GM20000 (cell line): ENCODE data around the gene COX14.

ENCODE experiments used
- DNase-seq: peaks from one replicate; pipeline ENCODE4 v3.0.0; 2012; ENCODE audit warnings: low spot score
- TF ChIP-seq, protein P1 (sequence below): IDR thresholded peaks from 2 replicates; pipeline ENCODE4 v1.5.1; 2012; ENCODE audit warnings: mild to moderate bottlenecking, control low read depth; ENCODE audit errors: extremely low read depth, missing control alignments

The COX14 gene

DNA sequence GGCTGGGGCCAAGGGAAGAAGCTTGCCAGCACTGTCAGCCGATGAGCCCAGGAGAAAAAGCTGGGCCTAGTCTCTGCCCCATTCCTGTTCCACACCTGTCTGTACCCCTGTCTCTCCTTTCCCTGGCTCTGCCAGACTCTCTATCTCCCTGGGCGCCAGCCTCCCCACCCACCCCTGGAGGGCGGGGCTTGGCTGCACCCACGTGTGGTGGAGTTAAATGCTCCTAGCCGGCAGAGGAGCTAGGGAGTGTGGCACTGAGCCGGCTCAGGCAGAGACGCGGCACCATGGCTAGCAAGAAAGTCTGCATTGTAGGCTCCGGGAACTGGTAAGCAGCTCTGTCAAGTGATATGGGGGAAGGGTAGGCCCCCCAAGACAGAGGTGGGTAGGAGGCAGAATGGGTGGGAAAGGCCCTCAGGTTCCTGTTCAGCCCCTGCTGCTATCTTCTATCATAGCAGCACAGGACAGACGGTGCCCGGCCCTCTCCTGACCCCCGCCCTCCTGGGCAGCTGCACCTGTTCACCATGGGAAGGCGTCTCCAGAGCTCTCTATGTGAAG is 8.2 kb upstream of the COX14 start, which contains the start of gene GPD1:
GPD1 (plus strand) TSS at position 242 of the 555 bp plus-strand sequence; CDS start at position 285, 43 bp downstream.
- TF ChIP-seq, protein P1, sequence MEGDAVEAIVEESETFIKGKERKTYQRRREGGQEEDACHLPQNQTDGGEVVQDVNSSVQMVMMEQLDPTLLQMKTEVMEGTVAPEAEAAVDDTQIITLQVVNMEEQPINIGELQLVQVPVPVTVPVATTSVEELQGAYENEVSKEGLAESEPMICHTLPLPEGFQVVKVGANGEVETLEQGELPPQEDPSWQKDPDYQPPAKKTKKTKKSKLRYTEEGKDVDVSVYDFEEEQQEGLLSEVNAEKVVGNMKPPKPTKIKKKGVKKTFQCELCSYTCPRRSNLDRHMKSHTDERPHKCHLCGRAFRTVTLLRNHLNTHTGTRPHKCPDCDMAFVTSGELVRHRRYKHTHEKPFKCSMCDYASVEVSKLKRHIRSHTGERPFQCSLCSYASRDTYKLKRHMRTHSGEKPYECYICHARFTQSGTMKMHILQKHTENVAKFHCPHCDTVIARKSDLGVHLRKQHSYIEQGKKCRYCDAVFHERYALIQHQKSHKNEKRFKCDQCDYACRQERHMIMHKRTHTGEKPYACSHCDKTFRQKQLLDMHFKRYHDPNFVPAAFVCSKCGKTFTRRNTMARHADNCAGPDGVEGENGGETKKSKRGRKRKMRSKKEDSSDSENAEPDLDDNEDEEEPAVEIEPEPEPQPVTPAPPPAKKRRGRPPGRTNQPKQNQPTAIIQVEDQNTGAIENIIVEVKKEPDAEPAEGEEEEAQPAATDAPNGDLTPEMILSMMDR, result no peak
- DNase-seq, result no peak

DNA sequence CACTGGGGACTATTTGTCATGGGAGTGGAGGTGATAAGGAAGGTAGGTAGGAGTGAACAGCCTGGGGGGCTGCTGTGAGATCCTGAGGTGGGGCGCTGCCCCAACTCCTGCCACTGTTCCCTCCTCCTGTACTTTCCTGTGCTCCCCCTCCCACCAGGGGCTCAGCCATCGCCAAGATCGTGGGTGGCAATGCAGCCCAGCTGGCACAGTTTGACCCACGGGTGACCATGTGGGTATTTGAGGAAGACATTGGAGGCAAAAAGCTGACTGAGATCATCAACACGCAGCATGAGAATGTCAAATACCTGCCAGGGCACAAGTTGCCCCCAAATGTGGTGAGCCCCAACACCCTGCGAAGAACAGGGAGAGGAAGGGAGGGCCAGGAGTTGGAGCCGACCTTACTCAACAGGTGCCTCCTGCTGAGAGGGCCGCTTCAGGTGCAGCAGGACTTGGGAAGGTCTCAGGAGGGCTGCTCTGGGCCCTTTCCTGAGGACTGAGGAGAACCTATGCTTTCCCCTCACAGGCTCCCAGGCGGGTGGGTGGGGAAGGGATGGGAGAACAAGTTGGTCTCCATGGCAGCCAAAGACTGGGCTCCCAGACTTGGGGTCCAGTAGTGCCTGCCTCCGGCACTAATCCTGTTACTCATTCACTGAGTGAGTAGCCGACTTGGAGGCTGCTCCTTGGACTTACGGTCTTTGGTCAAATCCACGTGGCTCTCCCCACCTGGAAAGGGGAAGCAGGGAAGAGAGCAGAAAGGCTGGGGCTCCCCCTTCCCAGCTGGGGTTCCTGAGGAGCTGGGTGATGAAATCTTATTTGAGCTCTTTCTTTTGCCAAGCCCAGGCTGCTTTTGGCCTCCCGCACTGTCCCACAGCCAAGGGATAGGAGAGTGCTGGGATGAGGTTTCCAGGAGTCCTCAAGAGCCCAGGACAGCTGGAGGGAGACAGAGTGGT is 7.3 kb upstream of the COX14 start:
- TF ChIP-seq, protein P1, result no peak
- DNase-seq, result no peak

DNA sequence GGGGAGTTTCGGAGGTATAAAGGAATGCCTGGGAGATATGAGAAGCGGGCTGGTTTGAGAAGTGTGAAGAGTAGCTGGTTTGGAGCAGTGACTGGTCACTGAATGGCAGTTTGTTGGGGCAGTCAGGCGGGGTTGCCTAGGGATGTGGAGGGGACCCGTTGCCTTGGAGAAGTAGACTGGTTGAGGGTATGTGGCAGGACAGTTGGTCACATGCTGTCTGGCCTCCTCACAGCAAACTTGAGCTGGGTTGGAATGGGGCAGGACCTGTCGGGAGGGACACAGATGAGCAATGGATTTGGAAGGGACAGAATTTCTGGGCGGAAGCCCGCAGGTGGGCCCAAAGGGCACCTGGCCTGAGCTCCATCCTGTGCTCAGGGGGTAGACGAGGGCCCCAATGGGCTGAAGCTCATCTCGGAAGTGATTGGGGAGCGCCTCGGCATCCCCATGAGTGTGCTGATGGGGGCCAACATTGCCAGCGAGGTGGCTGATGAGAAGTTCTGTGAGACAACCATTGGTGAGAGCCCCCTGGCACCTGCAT is 6.1 kb upstream of the COX14 start:
- DNase-seq, result no peak
- TF ChIP-seq, protein P1, result no peak

DNA sequence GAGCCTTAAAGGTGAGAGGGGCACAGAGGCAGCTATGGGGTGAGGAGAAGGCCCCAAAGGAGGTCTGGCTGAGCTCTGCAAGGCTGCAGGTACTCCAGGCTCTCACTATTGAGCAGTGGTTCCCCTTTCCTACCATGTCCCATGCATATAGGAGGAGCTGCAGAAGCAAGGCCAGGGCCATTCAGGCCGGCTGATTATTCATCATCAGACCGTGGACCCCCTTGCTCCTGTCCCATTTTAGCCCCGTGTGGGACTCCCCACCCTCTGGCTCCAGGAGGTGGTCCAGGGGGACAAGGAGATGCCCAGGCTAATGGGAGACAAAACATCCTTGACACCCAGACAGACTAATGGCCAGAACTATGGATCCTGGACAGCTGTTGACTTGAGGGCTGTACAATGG is 5.1 kb upstream of the COX14 start:
- TF ChIP-seq, protein P1, result no peak
- no peak for DNase-seq

DNA sequence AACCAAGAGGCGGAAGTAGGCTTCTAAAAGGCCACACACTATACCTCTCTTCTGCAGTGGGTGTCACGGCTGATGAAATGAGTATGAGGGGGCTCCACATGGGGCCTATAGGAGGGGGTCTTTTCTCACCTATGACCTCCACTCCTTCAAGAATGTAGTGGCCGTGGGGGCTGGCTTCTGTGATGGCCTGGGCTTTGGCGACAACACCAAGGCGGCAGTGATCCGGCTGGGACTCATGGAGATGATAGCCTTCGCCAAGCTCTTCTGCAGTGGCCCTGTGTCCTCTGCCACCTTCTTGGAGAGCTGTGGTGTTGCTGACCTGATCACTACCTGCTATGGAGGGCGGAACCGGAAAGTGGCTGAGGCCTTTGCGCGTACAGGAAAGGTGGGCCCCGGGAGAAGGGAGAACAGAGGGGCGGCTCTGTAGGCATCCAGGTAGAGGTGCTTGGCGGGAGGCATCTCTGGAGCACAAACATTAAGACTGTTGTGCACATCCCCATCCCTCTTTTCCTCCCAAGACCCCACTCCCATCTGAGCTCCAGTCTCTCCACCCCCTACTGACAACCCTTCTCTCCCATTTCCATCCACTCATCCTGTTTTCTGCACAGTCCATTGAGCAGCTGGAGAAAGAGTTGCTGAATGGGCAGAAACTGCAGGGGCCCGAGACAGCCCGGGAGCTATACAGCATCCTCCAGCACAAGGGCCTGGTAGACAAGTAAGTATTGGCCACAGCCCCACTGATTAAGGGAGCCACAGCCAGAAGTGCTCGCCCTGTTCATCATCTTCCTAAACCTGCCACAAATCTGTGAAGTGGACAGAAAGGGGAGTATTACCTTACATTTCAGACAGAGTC is 4.4 kb upstream of the COX14 start:
- TF ChIP-seq, protein P1, result no peak
- no peak for DNase-seq

DNA sequence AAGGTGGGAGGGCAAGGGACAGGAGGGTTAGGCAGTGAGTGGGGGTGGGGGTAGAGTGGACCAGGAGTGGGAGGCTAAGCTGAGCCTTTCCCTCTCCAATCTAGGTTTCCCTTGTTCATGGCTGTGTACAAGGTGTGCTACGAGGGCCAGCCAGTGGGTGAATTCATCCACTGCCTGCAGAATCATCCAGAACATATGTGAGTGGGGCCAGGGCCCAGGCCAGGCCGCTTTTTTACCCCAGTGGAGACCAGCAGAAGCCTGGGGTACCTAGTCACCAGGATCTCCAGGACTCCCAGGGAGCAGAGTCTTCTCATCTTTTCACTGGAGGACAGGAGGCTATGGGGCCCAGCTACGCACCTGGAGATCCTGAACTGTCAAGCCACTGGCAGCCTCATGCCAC is 2.7 kb upstream of the COX14 start:
- TF ChIP-seq, protein P1, result no peak
- no peak for DNase-seq
